GM21381 (cell line): ENCODE results near the gene STRIP1.
"Not testable (repeated sequence)": the region's sequence is repeated elsewhere in the genome, so short reads cannot be mapped to it uniquely, and the experiment has no call there.

ENCODE experiments used
- ATAC-seq: cut with Tn5 transposase; IDR thresholded peaks from one replicate; pipeline ENCODE4 v1.9.1; 2021; ENCODE audit warnings: mild to moderate bottlenecking, moderate library complexity; ENCODE audit not compliant: unreplicated experiment

STRIP1 gene

GRCh38 chr1:110007046-110007830 is 27.2 kb upstream of the STRIP1 start:
- ATAC-seq, result no peak

GRCh38 chr1:110008971-110009565 is 25.4 kb upstream of the STRIP1 start:
- ATAC-seq, result no peak

- ATAC-seq, result peak; percentile 95
These were observed 22.8 kb upstream of the STRIP1 start for GRCh38 chr1:110011527-110012041.

- ATAC-seq, result peak; percentile 63
These were observed 22.2 kb upstream of the STRIP1 start for GRCh38 chr1:110012100-110012780.

- no peak for ATAC-seq
These were observed 16.6 kb upstream of the STRIP1 start for GRCh38 chr1:110017792-110018191.

GRCh38 chr1:110018396-110018795 is 16.0 kb upstream of the STRIP1 start:
- no peak for ATAC-seq

GRCh38 chr1:110019770-110020169 is 14.7 kb upstream of the STRIP1 start:
- ATAC-seq, result no peak

- no peak for ATAC-seq
These were observed 13.1 kb upstream of the STRIP1 start for GRCh38 chr1:110021285-110021684.

- ATAC-seq, result no peak
These were observed 9.8 kb upstream of the STRIP1 start for GRCh38 chr1:110024613-110025012.

- not testable (repeated sequence) for ATAC-seq
These were observed 3.7 kb upstream of the STRIP1 start for GRCh38 chr1:110030687-110031086.

GRCh38 chr1:110032327-110032726 is 2.1 kb upstream of the STRIP1 start:
- no peak for ATAC-seq

GRCh38 chr1:110033421-110033820 is 1.0 kb upstream of the STRIP1 start:
- ATAC-seq, result no peak

- ATAC-seq, result no peak
These were observed 379 bp upstream of the STRIP1 start for GRCh38 chr1:110034040-110034450.

- ATAC-seq, result no peak
These were observed 870 bp downstream of the STRIP1 start for GRCh38 chr1:110035236-110035752.

- no peak for ATAC-seq
These were observed 3.8 kb downstream of the STRIP1 start for GRCh38 chr1:110038271-110038670.

GRCh38 chr1:110039641-110040040 is 5.2 kb downstream of the STRIP1 start:
- ATAC-seq, result no peak

- ATAC-seq, result no peak
These were observed 6.1 kb downstream of the STRIP1 start for GRCh38 chr1:110040548-110040947.

- ATAC-seq, result no peak
These were observed 8.6 kb downstream of the STRIP1 start for GRCh38 chr1:110043016-110043415.

GRCh38 chr1:110047463-110047862 is 13.0 kb downstream of the STRIP1 start:
- ATAC-seq, result no peak

- ATAC-seq, result no peak
These were observed 13.8 kb downstream of the STRIP1 start for GRCh38 chr1:110048240-110048639.

GRCh38 chr1:110048923-110049601 is 14.6 kb downstream of the STRIP1 start:
- no peak for ATAC-seq
